HG02885 (cell line): Measurements from ENCODE around the gene WNT6.

Experiments
- ATAC-seq: cut with Tn5 transposase; IDR thresholded peaks from one replicate; pipeline ENCODE4 v1.9.1; 2021; ENCODE audit warnings: mild to moderate bottlenecking; ENCODE audit not compliant: unreplicated experiment, poor library complexity

WNT6 gene

GRCh38 chr2:218910741-218911140, 51.1 kb downstream of the WNT6 start:
- no peak for ATAC-seq

- ATAC-seq, result no peak
These were observed 60.9 kb downstream of the WNT6 start for GRCh38 chr2:218920504-218920903.
